ENCODE measurements around the gene SYS1. TPM values are rescaled to one million over a fixed set of nuclear protein-coding genes. Genes with fewer than 3 reads are reported as not detected.

Gene SYS1
- polyA plus RNA-seq, 1 of the 3 experiments (the other 2 are of a cell fraction) = 26.5 TPM

DNA sequence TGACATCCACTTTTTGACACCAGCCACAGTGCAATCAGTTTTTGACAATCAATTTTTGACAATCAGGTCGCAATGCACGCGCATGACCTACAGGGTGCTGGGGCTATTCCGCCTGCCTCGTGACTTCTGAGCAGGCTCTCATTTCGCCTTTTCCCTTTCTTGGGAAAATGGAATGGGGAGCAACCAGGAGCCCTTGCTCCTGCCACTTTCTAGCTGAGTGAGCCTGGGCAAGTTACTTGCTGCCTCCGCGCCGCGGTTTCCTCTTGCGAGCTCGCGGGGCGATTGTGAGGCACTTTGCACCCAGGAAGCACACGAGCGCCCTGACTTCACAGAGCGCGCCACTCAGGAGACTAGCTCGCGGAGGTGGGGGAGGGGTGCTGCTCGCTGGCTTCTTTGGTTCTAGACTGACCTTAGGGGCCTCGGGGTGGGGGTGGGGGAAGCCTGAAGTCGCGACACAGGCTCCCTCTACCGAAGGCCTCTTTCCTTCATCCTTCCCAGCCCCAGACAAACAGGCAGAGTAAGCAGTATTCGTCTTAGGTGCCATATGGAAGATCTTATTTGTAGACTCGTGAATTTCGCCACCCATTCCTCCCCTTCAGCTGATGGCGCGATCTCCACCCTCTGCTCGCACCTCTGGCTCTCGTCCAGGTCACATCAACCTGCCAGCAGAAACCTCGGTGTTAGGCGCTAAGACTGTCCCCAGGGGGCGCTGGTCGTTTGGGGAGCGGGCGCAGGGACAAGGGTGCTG lies 10.6 kb downstream of the SYS1 start:
- no peak overlapping the region for H3K9ac ChIP-seq
- peaks cover 6 to 11% of the 10 kb centered on the region in 2 experiments for H3K36me3 ChIP-seq (replicated peaks in 1 of 2; ENCODE audit: control insufficient read depth in 1 of 2, insufficient read depth in 2 of 2, low read length in 1 of 2)
- no peaks in the 10 kb centered on the region for H3K79me2 ChIP-seq (ENCODE audit: insufficient read depth)
- H2AFZ ChIP-seq (ENCODE audit: low read depth) = no peak overlapping the region
- no peaks in the 10 kb centered on the region for H3K9me2 ChIP-seq
- H3K9me3 ChIP-seq = no peaks in the 10 kb centered on the region
- H3K4me1 ChIP-seq (ENCODE audit: control insufficient read depth in 1 of 2, insufficient read depth in 2 of 2, low read depth in 1 of 2, low read length in 1 of 2) = no peaks in the 10 kb centered on the region
- H3K27ac ChIP-seq (ENCODE audit: low read depth in 2 of 2, low read length in 1 of 2) = no peak overlapping the region
- TF ChIP-seq, protein P1, sequence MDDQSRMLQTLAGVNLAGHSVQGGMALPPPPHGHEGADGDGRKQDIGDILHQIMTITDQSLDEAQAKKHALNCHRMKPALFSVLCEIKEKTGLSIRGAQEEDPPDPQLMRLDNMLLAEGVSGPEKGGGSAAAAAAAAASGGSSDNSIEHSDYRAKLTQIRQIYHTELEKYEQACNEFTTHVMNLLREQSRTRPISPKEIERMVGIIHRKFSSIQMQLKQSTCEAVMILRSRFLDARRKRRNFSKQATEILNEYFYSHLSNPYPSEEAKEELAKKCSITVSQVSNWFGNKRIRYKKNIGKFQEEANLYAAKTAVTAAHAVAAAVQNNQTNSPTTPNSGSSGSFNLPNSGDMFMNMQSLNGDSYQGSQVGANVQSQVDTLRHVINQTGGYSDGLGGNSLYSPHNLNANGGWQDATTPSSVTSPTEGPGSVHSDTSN (IDR thresholded peaks at IDR 0.05) = no peak
- TF ChIP-seq ELF1 (IDR thresholded peaks at IDR 0.05) (no peak), RCOR1 (IDR thresholded peaks at IDR 0.05; ENCODE audit: low read length) (no peak), EP300 (IDR thresholded peaks at IDR 0.05; ENCODE audit: borderline replicate concordance in 1 of 2, low read depth in 1 of 2, low read length in 1 of 2) (no peak), FOSL2 (IDR thresholded peaks at IDR 0.05; ENCODE audit: borderline replicate concordance, low read depth) (no peak), TCF12 (IDR thresholded peaks at IDR 0.05) (no peak), POLR2AphosphoS5 (IDR thresholded peaks at IDR 0.05; ENCODE audit: low read depth, low read length) (no peak), YY1 (IDR thresholded peaks at IDR 0.05; ENCODE audit: low read depth) (no peak), SMC3 (IDR thresholded peaks at IDR 0.05; ENCODE audit: low read depth, low read length) (peak; percentile 80), TEAD4 (IDR thresholded peaks at IDR 0.05; ENCODE audit: borderline replicate concordance, insufficient read depth) (no peak), RAD21 (IDR thresholded peaks at IDR 0.05; ENCODE audit: low read length) (peak; percentile 74), SIN3A (IDR thresholded peaks at IDR 0.05; ENCODE audit: borderline replicate concordance, low read depth, low read length) (no peak), NRF1 (IDR thresholded peaks at IDR 0.05; ENCODE audit: low read depth, low read length) (no peak), NFIC (IDR thresholded peaks at IDR 0.05; ENCODE audit: borderline replicate concordance) (peak; percentile 39; the same call in 1 of the 2 replicates), CHD2 (IDR thresholded peaks at IDR 0.05; ENCODE audit: low read length, partially characterized antibody) (no peak), MEF2A (IDR thresholded peaks at IDR 0.05; ENCODE audit: borderline replicate concordance, low read depth) (no peak)
- TF ChIP-seq, protein P2, sequence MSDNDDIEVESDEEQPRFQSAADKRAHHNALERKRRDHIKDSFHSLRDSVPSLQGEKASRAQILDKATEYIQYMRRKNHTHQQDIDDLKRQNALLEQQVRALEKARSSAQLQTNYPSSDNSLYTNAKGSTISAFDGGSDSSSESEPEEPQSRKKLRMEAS (IDR thresholded peaks at IDR 0.05; ENCODE audit: low read depth) = no peak
- TF ChIP-seq, protein P3, sequence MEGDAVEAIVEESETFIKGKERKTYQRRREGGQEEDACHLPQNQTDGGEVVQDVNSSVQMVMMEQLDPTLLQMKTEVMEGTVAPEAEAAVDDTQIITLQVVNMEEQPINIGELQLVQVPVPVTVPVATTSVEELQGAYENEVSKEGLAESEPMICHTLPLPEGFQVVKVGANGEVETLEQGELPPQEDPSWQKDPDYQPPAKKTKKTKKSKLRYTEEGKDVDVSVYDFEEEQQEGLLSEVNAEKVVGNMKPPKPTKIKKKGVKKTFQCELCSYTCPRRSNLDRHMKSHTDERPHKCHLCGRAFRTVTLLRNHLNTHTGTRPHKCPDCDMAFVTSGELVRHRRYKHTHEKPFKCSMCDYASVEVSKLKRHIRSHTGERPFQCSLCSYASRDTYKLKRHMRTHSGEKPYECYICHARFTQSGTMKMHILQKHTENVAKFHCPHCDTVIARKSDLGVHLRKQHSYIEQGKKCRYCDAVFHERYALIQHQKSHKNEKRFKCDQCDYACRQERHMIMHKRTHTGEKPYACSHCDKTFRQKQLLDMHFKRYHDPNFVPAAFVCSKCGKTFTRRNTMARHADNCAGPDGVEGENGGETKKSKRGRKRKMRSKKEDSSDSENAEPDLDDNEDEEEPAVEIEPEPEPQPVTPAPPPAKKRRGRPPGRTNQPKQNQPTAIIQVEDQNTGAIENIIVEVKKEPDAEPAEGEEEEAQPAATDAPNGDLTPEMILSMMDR (IDR thresholded peaks at IDR 0.05) = peak; percentile 76
- TF ChIP-seq, protein P4, sequence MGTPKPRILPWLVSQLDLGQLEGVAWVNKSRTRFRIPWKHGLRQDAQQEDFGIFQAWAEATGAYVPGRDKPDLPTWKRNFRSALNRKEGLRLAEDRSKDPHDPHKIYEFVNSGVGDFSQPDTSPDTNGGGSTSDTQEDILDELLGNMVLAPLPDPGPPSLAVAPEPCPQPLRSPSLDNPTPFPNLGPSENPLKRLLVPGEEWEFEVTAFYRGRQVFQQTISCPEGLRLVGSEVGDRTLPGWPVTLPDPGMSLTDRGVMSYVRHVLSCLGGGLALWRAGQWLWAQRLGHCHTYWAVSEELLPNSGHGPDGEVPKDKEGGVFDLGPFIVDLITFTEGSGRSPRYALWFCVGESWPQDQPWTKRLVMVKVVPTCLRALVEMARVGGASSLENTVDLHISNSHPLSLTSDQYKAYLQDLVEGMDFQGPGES (IDR thresholded peaks at IDR 0.05; ENCODE audit: low read depth, low read length) = no peak
- TF ChIP-seq, protein P5, sequence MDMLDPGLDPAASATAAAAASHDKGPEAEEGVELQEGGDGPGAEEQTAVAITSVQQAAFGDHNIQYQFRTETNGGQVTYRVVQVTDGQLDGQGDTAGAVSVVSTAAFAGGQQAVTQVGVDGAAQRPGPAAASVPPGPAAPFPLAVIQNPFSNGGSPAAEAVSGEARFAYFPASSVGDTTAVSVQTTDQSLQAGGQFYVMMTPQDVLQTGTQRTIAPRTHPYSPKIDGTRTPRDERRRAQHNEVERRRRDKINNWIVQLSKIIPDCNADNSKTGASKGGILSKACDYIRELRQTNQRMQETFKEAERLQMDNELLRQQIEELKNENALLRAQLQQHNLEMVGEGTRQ (IDR thresholded peaks at IDR 0.05; ENCODE audit: borderline replicate concordance, low read depth, low read length) = no peak
- H3K4me3 ChIP-seq (ENCODE audit: low read depth in 2 of 2, low read length in 1 of 2) = no peak overlapping the region
- H3F3A ChIP-seq (replicated peaks; ENCODE audit: insufficient read depth) = no peaks in the 10 kb centered on the region
- POLR2A ChIA-PET = interaction anchor here (1.1 to 1.2 kb wide), 3 partner anchors 11 to 64 kb away, joined by 3 to 5 read pairs (median 4); partner anchors contain the start of gene SYS1
- DNase-seq = peak; percentile 83
- no peaks in the 10 kb centered on the region for H4K20me1 ChIP-seq (ENCODE audit: insufficient read depth)
- WGBS (ENCODE audit: low lambda C conversion rate) = 66% methylated on average over 32 of the region's 38 CpGs
- CTCF ChIA-PET = interaction anchor here (0.5 to 15.6 kb wide), 35 partner anchors 10 to 1517 kb away, joined by 3 to 143 read pairs (median 5); partner anchors contain the start of genes DBNDD2, PIGT and SYS1
- H3K4me2 ChIP-seq = no peak overlapping the region
- no peaks in the 10 kb centered on the region for H3K27me3 ChIP-seq (ENCODE audit: insufficient read depth)
